ENCODE measurements around the gene GTF2H1.

The GTF2H1 gene

GRCh38 chr11:18321969-18322711, at the start of gene GTF2H1, which contains the start of gene HPS5:
GTF2H1 (plus strand) TSS chr11:18322567; CDS start chr11:18333075, 10,508 bp downstream.
HPS5 (minus strand) TSS chr11:18322140; CDS start chr11:18317858, 4,282 bp downstream.
- H3K27ac ChIP-seq, result peak within 1 kb of the TSS; percentile 87
- TF ChIP-seq, protein P1, sequence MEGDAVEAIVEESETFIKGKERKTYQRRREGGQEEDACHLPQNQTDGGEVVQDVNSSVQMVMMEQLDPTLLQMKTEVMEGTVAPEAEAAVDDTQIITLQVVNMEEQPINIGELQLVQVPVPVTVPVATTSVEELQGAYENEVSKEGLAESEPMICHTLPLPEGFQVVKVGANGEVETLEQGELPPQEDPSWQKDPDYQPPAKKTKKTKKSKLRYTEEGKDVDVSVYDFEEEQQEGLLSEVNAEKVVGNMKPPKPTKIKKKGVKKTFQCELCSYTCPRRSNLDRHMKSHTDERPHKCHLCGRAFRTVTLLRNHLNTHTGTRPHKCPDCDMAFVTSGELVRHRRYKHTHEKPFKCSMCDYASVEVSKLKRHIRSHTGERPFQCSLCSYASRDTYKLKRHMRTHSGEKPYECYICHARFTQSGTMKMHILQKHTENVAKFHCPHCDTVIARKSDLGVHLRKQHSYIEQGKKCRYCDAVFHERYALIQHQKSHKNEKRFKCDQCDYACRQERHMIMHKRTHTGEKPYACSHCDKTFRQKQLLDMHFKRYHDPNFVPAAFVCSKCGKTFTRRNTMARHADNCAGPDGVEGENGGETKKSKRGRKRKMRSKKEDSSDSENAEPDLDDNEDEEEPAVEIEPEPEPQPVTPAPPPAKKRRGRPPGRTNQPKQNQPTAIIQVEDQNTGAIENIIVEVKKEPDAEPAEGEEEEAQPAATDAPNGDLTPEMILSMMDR (IDR thresholded peaks at IDR 0.05), result no peak
- no peak for TF ChIP-seq ZFX (IDR thresholded peaks at IDR 0.05; ENCODE audit: borderline replicate concordance)

DNA sequence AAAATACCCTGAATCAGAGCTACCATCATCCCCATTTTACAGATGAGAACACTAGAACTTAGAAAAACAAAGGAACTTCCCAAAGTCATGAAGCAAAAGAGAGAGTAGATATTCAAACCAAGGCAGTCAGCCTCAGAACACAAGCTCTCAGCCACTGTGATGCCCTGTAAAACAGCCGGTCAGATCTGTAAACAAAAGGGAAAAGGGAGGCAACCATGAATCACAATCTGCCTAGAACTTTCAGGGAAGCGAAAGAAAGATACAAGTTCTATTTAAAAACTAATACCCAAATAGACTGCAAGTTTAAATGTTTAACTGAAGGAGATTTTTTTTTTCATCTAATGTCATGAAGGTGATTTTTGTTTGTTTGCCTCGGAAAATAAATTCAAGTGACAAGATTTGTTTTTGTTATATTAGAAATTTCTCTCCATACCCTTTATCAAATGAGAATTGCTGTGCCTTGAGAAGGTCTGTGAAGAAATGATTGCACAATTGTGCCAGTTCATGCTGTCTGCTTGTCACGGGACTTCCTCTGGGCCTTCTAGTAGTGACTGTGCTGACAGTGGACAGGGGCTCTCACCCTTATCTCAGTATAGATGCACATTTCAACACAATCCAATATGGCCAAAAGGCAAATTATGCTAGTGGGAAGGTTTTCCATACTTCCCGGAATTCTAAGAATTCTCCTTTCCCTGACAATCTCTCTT, 44.6 kb upstream of the GTF2H1 start:
- H3K27ac ChIP-seq, result no peak overlapping the region
- TF ChIP-seq, protein P1 (IDR thresholded peaks at IDR 0.05), result no peak
- TF ChIP-seq ZFX (IDR thresholded peaks at IDR 0.05; ENCODE audit: borderline replicate concordance), result no peak

DNA sequence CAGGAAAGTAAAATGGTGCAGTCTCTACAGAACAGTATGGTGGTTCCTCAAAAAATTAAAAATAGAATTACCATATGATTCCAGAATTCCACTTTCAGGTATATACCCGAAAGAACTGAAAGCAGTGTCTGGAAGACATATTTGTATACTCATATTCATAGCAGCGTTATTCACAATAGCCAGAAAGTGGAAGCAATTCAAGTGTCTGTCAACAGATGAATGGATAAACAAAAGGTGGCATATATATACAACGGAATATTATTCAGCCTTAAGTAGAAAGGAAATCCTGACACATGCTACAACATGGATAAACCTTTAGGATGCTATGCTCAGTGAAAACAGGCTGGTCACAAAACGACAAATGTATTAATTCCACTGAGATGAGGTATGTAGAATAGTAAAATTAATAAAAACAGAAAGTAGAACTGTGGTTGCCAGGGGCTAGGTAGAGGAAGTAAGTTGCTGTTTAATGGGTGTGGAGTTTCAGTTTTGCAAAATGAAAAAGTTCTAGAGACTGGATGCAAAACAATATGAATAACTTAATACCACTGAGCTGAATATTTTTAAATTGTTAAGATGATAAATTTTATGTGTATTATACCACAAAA, 41.8 kb upstream of the GTF2H1 start:
- H3K27ac ChIP-seq, result no peak overlapping the region
- no peak for TF ChIP-seq ZFX (IDR thresholded peaks at IDR 0.05; ENCODE audit: borderline replicate concordance)
- TF ChIP-seq, protein P1 (IDR thresholded peaks at IDR 0.05), result no peak

DNA sequence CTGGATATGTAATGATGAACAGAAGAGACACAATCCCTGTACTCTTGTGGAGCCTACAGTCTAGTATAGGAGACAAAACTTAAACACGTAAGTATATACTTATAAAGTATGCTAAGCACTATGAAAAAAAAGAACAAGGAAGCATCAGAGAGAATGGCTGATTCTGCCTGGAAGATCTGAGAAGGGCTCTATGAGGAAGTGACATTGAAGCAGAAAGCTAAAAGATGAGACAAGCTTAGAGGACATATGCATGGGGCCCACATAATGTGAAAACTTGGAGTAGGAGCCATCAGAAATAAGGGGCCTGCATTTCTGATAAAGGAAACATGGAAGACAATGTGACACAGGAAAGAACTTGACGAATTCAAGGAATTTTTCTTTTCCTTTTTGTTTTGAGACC, 39.7 kb upstream of the GTF2H1 start:
- TF ChIP-seq, protein P1 (IDR thresholded peaks at IDR 0.05), result no peak
- no peak for TF ChIP-seq ZFX (IDR thresholded peaks at IDR 0.05; ENCODE audit: borderline replicate concordance)
- H3K27ac ChIP-seq, result no peak overlapping the region

DNA sequence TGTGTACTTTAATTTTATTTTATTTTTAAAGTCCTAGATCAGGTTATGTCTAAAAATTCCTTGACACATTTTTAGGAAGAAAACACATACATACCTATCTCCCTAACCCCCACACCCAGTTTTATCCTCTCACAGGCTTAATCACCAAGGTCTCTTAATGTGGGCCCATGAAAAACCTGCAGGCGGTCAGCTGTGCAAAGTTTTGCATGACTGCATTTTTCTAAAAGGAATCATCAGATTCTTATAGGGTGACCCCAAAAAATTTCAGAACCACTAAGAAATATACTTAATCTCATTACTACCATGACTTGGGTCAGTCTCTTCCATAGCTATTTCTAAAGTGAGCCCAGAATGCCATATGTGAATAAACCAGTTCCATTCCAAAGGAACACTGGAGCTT, 36.5 kb upstream of the GTF2H1 start:
- TF ChIP-seq ZFX (IDR thresholded peaks at IDR 0.05; ENCODE audit: borderline replicate concordance), result no peak
- TF ChIP-seq, protein P1 (IDR thresholded peaks at IDR 0.05), result no peak
- no peak overlapping the region for H3K27ac ChIP-seq

DNA sequence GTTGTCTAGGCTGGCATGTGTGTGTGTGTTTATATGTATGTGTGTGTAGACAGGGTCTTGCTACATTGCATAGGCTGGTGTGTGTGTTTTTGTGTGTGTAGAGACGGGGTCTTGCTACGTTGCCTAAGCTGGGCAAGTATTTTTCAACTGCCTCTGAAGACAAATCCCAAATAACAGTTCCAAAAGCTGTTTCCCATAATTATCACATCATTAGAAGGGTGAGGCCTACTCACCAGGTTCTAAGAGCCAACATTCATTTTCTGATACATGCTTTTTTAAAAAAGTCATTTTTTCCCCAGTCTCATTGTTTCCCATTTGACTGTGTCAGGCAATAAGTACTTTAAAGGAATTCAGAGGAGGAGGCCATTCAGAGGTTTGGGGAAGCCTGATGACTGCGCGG, 33.5 kb upstream of the GTF2H1 start:
- TF ChIP-seq ZFX (IDR thresholded peaks at IDR 0.05; ENCODE audit: borderline replicate concordance), result no peak
- TF ChIP-seq, protein P1 (IDR thresholded peaks at IDR 0.05), result no peak
- no peak overlapping the region for H3K27ac ChIP-seq

Data from 22Rv1 (cell line).